ENCODE data around the gene OR10AG1. TPM values are rescaled to one million over a fixed set of nuclear protein-coding genes. Genes with fewer than 3 reads are reported as not detected.

Gene OR10AG1, protein sequence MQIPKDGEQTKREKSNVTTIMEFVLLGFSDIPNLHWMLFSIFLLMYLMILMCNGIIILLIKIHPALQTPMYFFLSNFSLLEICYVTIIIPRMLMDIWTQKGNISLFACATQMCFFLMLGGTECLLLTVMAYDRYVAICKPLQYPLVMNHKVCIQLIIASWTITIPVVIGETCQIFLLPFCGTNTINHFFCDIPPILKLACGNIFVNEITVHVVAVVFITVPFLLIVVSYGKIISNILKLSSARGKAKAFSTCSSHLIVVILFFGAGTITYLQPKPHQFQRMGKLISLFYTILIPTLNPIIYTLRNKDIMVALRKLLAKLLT
- not detected in 2 replicates for total RNA-seq

GRCh38 chr11:55969845-55970244, at the start of gene OR10AG1:
TSS of gene OR10AG1 (minus strand) at chr11:55969945. CDS start at chr11:55969907, 38 bp downstream.

GRCh38 chr11:55994525-55994924, 24.8 kb upstream of the OR10AG1 start, which contains the start of gene OR5F1:
TSS of gene OR5F1 (minus strand) at chr11:55994625. CDS start at chr11:55994625, 0 bp downstream.

DNA sequence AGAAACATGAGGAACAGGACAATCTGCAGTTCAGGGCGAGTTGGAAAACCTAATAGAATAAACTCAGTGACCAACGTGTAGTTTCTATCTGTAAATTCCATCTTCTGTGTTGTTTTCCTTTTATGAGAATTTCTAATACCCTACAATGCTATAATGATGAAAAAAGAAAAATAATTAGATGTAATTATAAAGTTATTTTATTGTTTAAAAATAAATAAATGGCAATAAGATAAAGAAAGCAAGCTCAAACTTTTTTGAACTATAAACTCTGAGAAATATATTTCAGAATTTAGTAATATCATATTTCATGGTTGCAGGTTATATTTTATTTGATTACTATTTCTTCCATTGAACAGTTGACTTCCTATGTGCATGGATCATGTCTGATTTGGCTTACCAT, 33.4 kb downstream of the OR10AG1 start, which contains the start of gene OR5I1:
Gene OR5I1, minus strand, starts transcription at position 101 of the 400 bp plus-strand sequence. Its CDS starts 0 bp downstream, at position 101.

Other genes with a start within 250 kb of the OR10AG1 start
- not detected in 2 replicates for gene OR5D13, start 196.5 kb downstream of the OR10AG1 start, total RNA-seq
- gene OR5D14, start 174.4 kb downstream of the OR10AG1 start, total RNA-seq: not detected in 2 replicates
- not detected in 2 replicates for gene OR5L1, start 158.6 kb downstream of the OR10AG1 start, total RNA-seq
- gene OR5D18, start 150.3 kb downstream of the OR10AG1 start, total RNA-seq: not detected in 2 replicates
- gene OR5L2, start 142.7 kb downstream of the OR10AG1 start, total RNA-seq: not detected in 2 replicates
- not detected in 2 replicates for gene OR5D16, start 131.2 kb downstream of the OR10AG1 start, total RNA-seq
- not detected in 2 replicates for gene TRIM51, start 86.6 kb downstream of the OR10AG1 start, total RNA-seq
- gene OR5W2, start 55.4 kb downstream of the OR10AG1 start, total RNA-seq: not detected in 2 replicates
- gene OR5I1, start 33.5 kb downstream of the OR10AG1 start, total RNA-seq: not detected in 2 replicates
- gene OR5F1, start 24.7 kb upstream of the OR10AG1 start, total RNA-seq: not detected in 2 replicates
- gene OR5AS1, start 57.7 kb upstream of the OR10AG1 start, total RNA-seq: not detected in 2 replicates
- gene OR8I2, start 123.4 kb upstream of the OR10AG1 start, total RNA-seq: not detected in 2 replicates
- gene OR8H2, start 133.7 kb upstream of the OR10AG1 start, total RNA-seq: not detected in 2 replicates
- not detected in 2 replicates for gene OR8H3, start 152.4 kb upstream of the OR10AG1 start, total RNA-seq
- gene OR8J3, start 170.3 kb upstream of the OR10AG1 start, total RNA-seq: not detected in 2 replicates
- not detected in 2 replicates for gene OR8K5, start 190.4 kb upstream of the OR10AG1 start, total RNA-seq
- gene OR5J2, start 206.7 kb upstream of the OR10AG1 start, total RNA-seq: not detected in 2 replicates